ENCODE results near the gene MRAS.

Gene MRAS

DNA sequence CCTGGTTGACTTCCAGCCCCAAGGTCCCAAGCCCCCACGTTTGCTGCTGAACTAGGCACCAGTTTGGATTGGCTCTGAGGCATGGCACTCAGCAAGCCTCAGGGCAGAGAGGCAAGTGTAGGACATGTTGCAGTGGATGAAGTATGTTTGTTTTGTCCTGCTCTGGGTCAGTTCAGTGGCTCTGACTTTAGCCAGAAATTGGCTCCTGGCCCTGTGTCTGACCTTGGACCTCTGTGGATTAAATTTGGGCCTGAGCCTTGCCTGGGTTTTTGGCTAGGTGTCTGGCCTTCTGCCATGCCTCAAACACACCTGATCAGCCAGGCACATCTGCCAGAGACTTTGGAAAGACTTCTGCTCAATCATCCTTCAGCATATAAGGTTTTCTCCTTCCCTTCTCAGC lies 3.6 kb upstream of the MRAS start:
- no peak for DNase-seq

DNA sequence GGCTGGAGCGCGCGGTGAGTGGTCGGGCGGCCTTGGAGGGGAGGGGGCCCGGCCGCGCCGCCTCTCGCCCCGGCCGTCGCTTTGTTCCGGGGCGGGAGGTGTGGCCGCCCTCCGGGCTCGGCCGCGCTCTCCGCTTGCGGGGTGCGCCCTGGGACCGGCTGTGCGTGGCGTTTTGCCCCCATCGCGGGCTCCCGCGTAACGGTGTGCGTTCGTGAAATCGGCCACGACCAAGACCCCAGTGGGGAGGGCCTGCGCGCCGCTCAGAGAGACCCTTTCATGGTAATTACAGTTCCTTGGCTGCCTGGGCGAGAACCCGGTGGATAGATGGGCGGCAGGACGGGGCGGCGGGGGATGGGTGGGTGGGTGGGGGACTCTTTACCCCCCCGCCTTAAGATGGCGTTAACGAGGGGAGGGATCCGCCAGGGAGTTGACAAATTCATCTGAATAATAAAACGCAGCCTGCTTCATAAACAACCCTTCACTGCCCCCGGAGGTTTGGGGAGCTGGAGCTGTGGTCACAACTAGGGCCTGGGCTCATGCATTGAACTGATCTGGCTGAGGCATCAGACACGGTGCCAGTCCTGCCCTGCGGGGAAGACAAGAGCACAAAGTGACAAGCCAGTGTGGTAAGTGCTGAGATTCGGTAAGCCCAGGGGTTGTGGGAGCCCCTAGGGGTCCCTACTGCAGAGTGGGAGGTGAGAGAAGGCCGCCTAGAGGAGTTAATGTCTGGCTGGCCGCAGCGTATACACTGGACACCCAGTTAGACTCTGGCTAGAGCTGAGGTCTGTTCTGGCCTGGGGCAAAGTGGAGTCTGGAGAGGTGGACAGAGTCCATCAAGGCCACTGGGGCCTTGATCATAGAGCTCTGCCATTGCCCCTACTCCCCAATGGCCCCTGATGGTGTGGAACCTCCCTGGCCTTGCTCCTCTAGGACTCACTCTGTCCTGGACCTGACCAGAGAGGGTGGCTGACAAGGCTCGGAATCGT lies 668 bp downstream of the MRAS start:
- no peak for DNase-seq

DNA sequence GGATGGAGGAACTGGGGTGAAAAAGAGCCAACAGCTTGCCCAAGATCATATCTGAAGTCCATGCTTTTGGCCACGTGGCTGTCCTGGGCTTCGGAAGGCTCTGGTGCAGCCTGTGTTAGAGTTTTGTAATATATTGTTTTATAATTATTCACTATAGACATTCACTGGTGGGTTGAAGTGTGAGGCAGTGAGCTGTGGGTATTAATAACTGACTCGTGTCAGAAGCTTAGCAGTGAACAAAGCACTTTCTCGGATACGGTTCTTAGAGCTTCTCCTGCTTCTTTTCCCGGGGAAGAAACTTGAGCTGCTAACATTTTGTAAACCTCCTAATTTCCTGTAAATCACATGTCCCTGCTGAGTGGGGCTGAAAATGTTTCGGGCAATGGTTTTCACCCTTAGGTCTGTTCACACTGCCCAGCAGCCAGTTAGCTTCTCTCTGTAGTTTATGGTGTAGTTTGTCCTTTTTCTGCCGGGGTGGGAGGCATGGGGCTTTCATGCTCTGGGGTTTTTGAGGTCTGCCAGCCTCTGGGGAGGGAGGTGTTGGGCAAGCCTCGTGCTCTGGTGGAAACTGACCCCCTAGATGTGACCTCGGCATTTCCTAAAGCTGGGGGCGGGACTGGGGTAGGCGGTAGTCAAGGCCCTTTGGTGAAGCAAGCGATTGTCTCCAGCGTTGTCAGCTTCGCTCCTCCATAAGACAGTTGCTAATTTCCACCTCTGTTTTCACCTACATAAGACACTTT lies 1.7 kb downstream of the MRAS start:
- no peak for DNase-seq

DNA sequence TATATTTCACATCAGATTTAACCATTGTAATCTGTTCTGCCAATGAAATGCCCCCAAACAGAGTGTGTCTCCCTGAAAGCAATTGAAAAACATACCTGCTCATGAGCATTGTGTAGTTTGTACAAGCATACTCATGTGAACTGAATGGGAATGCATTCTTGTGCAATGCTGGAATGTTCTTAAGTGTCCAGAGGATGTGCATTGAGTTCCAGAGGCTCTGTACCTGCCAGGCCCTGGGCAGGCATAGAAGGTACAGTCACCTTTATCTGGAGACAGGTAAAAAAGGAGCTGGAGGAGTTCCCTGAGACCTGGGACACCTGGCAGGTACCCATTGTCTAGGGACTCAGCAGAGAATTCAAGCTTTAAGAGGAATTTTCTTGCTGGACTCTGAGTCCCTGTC lies 2.8 kb downstream of the MRAS start:
- no peak for DNase-seq

DNA sequence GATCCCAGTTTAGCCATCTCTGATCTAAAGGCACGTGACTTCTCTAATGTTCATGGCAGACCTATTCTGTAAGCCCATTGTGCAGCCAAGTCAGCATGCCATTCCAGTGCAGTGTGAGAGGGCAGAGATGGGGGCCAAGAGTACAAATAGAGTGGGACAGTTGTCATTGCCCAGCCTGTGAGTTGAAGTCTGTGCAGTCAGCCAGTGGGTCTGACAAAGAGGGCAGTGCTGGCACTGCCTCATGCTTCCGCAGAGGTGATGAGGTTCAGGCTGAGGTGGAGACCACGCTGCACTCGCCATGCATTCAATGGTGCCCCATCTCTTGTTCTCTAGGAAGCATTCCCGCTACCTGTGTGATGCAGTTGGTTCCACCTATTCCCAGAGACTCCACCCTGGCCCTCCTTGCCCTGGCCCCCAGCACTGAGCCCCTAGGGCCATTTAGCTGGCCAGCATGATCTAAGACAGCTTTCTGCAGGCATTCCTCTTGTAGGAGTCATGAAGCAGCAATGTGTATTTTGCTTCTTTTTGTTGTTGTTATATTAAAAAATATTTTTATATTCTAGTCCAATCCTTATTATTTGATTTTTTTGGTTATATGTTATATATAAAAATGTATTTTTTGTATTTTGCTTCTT lies 3.7 kb downstream of the MRAS start:
- no peak for DNase-seq

DNA sequence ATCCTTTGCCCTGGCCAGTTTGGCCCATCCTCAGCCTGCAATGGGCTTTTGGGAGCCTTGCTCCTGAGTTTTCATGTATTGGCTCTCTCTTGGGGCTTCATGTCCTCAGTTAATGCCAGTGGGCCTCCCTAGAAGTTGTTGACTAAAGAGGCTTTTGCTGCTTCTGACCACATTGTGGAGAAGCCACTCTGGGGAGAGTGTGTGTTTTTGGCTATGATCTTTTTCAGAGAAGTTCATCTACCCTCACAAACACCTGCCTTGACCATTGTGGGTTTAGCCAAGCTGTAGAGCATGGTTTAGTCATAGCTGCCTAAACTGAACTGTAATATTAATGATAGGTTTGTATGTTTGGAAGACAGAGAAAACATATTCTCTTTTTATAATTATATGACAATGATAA lies 6.0 kb downstream of the MRAS start:
- no peak for DNase-seq

DNA sequence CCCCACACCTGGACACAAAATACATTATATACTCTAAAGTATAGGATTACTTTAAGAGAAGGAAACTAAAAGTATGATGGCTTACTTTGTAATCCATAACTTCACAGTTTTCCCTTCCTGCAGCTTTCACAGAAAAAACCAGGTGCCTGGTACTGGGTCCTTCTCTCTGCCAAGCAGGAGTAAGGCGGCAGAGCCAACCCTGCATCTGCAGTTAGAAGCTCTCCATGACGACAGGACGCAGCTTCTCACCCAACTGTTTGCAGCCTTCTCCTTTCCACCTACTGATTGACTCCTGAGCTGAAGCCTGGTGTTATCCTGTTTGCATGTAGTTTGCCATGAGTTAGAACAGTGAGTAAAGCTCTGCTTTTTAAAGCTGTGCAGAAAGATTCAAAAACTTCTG lies 6.7 kb downstream of the MRAS start:
- no peak for DNase-seq

DNA sequence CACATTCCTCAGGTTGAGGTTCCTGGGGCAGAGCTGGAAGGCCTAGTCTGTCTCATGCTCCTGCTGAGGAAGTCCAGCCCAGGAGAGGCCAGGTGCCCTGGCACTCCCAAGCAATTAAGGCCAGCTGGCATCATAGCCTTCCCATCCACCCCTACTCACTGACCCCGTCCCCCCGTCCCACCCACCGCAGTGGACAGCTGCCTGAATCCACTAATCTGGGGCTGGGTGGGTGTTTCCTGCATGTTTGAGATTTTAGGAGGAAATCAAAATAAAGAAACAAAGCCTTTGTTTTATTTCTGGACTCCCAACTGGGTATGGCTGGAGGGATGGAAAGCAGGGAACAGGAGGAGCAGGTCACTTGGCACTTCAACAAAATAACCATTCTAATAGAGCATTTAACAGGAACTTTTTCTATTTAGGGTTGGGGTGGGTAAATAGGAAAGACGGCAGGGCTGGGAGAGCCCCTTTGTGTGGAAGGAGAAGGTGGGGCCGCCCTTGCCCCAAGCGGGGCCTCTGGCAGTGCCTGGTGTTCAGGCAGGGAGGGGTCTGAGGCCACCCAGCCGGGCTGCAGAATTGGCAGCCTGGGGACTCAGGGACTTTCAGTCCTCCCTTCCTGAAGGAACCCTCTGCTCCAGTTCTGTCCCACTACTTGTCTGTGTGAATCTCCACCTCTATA lies 8.5 kb downstream of the MRAS start:
- DNase-seq, result no peak

DNA sequence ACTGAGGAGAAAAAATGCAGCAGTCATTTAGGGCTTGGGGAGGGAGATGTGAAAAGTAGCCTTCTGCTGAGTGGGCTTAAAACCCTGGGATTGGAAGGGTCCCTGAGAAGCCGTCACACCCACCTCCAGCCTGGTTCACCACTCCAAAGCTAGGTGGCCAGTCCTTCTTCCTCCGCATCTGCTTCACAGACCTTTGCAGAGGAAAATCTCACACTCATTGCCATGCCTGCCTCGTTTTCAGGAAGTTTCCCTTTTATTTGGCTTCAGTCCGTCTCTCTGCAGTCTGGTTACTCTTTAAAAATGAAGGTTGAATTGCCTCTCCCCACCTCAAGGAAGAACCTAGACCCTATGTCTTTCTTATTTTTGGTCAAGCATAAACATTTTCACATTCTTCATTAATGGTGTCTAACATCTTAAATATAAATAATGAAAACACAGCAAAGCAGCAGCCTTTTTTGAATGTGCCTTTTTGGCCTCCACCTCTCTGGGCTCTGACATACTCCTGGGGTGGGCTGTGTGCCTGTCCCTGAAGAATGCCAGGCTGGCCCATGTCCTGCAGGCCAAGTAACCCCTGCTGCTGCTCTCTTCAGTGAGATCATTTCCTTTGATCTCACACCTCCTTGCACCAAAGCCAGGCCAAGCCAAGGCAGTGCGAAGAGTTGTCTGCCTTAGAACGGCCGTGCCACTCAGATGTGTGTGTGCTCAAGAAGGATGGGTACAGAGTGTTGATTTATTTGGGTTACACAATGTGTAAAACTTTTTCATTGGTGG lies 11.0 kb downstream of the MRAS start:
- DNase-seq, result no peak

DNA sequence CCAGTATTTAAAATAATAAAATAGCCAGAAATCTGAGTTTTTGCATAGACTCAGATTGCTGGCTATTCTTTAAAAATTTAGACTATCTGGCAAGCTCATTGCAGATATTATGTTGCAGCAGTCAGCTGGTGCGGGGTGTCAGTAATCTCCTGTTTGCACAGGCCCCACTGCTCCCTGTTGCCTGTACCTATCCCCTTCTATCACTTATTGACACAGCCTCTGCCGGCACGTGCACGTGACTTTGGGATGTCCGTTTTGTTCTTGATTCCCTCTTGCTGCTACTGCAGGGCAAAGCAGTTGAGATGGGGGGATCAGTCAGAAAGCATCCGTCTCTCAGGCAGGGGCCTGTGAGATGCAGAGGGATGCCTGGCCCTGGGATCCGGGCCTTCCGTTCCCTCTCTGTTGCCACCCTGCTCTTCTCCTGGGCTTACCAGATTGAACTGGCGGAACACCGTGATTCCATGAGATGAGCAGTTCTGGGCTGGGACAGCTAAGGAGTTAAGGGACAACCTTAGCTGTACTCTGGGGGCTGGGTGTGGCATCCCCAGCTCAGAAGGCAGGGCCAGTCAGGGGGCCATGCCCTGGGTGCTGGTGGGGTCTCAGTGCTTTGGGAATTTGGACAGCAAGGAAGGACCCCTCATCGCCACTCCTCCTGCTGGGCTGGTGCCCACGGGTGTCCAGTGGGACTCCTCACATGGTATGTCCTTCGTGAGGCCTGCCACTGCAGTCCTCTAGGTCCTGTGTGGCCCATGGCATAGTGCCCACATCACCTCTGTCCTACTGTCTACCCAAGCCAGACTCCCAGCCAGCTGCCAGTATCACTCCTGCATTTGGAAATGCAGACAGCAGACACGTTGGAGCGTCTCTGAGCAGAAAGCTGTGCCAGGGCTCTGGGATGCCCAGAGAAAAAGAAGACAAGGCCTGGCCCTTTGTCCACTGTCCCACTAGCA lies 11.8 kb downstream of the MRAS start:
- no peak for DNase-seq

DNA sequence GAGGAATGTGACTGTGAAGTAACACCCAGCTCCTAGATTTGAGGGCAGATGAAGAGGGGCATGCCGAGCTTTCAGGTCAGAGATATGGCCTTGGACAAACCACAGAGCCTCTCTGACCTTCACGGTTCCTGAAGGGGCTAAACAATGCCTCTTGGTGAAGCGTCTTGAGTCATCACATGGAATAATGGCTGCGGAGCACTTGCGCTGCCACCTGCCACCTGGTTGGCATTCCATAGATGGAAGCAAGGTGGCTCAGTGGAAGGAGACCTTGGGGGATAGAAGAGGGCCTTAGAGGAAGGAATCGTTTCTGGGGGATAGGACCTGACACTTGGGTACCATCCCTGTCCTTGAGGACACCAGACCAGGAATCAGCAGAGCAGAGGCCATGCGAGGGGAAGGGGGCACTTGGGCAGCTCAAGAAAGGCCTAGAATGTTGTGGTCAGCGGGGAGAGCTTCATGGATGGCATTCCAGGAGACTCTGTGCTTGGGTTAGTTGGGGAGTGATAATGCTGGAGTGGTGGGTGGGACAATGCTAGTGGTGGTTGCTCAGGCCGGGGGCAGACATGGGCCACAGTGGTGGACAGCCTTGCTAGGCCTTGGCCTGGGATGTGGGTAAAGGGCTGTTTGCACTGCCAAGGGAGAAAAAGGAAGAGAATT lies 12.6 kb downstream of the MRAS start:
- no peak for DNase-seq

DNA sequence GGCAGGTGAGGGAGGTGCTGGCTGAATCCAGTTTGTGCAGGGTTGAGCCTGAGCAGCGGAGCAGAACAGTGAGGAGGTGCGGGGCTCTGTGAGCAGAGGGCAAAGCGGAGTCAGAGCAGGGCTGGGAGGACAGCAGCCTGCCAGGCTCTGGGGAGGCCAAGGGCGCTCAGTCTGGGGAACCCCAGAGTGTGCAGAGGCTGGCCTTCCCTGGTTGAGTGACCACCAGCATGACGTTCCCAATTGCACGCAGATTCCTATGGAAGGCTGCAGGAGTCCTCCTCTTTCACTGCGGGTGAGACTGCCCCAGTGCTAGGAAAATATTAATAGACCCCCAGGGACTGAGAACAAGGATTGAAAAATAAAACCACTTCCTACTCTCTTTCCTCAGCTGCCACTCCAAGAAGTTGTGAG lies 13.2 kb downstream of the MRAS start:
- no peak for DNase-seq

DNA sequence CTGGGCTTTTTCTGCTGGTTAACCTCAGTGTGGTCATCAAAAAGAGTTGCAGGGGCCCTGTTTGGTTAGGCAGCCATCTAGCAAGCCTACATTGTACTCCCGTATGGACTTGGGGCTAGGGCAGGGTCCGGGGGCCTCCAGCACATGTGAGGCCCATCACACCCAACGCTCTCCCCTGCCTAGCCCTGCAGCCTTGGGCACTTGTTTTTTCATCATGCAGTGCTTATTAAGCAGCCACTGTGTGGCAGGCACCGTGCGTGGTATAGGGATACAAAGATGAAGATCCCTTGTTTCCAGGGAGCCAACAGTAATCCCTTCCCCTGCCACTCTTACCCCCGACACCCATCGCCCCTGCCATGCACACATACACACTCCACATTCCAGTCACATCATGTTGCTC lies 14.2 kb downstream of the MRAS start:
- DNase-seq, result no peak

DNA sequence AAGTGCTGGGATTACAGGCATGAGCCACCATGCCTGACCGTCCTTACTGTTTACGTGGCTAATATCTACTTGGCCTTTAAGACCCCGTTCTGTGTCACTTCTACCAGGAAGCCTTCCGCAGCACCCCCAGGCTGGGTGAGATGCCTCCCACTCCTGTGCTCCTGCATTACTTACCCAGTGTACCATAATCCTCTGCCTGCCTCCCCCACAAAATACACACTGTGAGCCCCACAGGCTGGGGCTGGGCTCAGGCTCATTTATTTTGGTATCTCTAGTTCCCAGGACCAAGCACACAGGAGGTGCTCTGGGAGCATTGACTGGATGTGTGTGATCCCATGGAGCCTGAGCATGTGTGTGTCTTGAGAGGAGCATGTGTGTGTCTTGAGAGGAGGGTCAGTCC lies 14.9 kb downstream of the MRAS start:
- no peak for DNase-seq

DNA sequence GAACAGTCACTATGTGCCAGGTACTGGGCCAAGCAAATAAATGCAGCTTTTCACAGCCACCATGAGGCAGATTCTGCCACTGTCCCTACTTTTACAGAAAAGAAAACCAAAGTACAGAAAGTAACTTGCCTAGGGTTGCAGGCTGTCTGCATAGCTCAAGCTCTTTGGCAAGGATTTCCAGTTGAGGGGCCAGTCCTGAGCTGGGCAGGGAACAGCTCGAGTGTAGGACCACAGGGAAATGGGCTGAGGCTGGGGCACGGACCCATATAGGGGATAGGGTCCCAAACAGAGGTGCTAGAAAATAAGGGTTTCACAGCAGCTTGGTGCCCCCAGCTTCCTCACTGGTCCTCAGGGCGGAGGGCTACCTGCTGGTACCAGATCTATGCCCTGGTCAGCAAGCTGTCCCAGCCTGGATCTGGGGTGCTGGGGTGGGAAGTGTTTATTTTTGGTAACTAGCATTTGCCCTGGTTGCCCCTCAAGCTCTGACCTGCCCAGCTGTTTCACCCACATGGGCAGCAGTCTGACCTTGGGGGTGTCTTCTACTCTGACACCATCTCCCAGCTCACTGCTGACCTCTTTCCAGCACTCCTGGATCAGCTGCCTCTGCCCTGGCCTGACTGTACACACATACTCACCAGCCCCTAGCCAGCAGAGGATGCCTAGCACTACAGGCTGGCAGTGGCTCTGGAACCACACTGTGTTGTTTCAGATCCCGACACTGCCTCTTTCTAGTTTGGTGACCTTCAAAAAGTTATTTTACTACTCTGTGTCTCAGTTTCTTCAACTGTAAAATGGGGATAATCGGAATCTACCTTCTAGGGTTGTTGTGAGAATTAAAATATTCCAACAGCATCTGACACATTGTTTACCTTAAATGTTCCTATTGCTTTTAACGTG lies 16.2 kb downstream of the MRAS start:
- no peak for DNase-seq

DNA sequence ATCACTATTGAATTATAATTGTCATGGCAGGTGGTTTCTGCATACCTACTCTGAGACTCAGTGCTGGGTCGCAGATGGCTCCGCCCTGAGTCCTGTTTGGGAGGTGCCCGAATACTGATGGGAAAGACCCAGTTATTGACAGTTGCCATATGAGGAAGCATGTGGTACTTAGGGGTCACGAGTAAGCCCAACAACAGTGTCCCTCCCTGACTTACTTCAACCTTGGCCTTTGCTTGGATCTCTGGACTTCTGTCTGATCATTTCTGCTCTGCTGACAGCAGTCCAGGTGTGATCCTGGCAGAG lies 16.8 kb downstream of the MRAS start:
- no peak for DNase-seq

DNA sequence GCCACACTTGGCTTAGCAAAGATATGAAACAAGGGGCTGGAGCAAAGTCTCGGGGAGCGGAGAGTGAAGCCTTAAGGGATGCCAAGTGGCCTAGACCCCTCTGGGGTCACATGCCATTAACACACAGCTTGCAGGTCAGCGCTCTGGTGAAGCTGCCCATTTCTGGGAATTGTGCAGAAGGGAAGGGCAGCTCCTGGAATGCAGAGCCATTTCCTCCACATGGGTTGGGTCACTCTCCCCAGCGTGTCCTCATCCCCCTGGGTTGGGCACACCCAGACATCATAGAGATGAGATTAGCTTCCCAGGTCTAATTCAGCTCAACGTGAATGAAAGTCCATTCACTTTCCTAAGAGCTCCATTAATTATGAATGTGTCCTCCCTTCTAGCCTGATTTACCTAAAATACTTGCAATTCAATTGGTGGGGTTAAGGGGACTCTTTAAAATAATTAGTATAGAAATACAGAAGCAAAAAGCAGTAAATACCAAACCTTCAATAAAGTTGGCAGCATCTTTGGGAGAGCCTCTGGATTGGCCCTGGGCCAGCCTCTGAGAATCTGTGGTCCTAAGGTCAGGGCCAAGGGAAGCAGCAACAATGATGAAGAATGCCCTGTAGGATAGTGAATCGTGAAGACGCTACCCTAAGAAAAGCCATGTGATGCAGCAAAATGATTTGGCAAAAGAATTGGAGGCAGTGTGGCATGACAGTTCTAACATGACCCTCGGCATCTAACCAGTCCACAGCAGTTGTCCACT lies 17.8 kb downstream of the MRAS start:
- DNase-seq, result no peak

DNA sequence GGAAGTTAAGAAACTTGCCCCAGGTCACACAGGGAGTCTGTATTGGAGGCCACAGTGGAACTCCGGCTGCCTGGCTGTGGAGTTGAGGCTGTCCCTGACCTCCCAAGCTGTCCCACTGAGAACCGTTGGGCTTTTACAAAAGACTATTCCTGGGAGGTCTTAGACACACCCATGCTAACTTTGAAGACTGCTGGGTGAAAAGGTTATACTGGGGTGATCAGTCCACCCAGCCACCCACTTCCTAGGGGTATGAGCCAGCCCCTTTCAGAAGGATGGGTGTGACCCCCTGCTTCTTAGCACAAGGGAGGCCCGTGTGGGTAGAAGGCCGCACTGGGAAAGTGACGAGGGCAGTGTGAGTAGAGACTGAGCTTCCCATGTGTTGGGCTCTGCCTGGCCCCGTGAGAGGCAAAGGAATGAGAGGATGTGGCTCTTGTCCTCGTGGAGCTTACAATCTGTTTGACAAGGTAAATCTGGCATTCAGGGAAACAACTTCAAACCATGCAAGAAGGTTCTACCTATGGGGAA lies 19.0 kb downstream of the MRAS start:
- DNase-seq, result no peak

DNA sequence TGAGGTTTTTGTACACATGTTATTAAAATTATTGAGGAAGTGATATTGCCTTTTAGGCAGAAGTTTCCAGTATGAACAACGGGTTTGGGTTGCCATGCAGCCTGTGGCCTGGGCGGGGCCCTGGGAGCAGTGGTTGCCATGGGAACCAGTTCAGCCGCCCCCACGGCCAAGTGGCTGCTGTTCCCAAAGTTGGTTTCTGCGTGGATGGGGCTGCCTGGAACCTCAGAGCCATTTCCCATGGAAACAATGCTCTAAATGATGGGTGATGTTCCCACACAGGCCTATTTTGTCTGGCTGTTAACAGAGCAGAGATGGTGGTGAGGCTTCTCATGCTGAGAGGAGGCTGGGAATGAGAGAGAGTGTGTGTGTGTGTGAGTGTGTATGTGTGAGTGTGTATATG lies 19.5 kb downstream of the MRAS start:
- no peak for DNase-seq

Measured in activated gamma-delta T cell (primary cell).